H9 (cell line): ENCODE data around the gene PHAF1. TPM values are rescaled to one million over a fixed set of nuclear protein-coding genes. Genes with fewer than 3 reads are reported as not detected.

Experiments
- DNase-seq: peaks from one replicate; pipeline ENCODE4 v3.0.0-alpha.2; 2017
- H2AFZ ChIP-seq: one replicate; pipeline ENCODE4 v1.6.1; 2013; ENCODE audit warnings: mild to moderate bottlenecking, low read length, control low read depth, moderate library complexity
- H2AK5ac ChIP-seq: 2 replicates; pipeline ENCODE4 v1.6.1; 2013; ENCODE audit warnings: low read length, control low read depth, mixed read lengths; ENCODE audit not compliant: insufficient read length
- H2BK120ac ChIP-seq: one replicate; pipeline ENCODE4 v1.6.1; 2013; ENCODE audit warnings: low read depth, mild to moderate bottlenecking, low read length, control low read depth, inconsistent platforms; ENCODE audit not compliant: poor library complexity, severe bottlenecking
- H2BK12ac ChIP-seq: 2 replicates; pipeline ENCODE4 v1.6.1; 2013; ENCODE audit warnings: low read length, control low read depth, mixed read lengths, low read depth; ENCODE audit not compliant: insufficient read length
- H2BK15ac ChIP-seq: 2 replicates; pipeline ENCODE4 v1.6.1; 2013; ENCODE audit warnings: low read depth, low read length, control low read depth
- H2BK20ac ChIP-seq: one replicate; pipeline ENCODE4 v1.6.1; 2013; ENCODE audit warnings: low read depth, mild to moderate bottlenecking, low read length, control low read depth, inconsistent platforms; ENCODE audit not compliant: poor library complexity, severe bottlenecking
- H2BK5ac ChIP-seq: 2 replicates; pipeline ENCODE4 v1.6.1; 2013; ENCODE audit warnings: low read length, control low read depth, mixed read lengths; ENCODE audit not compliant: insufficient read length
- H3K14ac ChIP-seq: 2 replicates; pipeline ENCODE4 v1.6.1; 2013; ENCODE audit warnings: low read length, control low read depth; ENCODE audit not compliant: insufficient read depth
- H3K18ac ChIP-seq: 2 replicates; pipeline ENCODE4 v1.6.1; 2013; ENCODE audit warnings: low read depth, mild to moderate bottlenecking, mixed read lengths, low read length, control low read depth; ENCODE audit not compliant: insufficient read length
- H3K23ac ChIP-seq: 2 replicates; pipeline ENCODE4 v1.6.1; 2013; ENCODE audit warnings: low read length, control low read depth, mixed read lengths, low read depth; ENCODE audit not compliant: insufficient read length
- H3K23me2 ChIP-seq: 2 replicates; pipeline ENCODE4 v1.6.1; 2013; ENCODE audit warnings: low read depth, mild to moderate bottlenecking, mixed read lengths, low read length, control low read depth; ENCODE audit not compliant: insufficient read length, poor library complexity, severe bottlenecking
- H3K27ac ChIP-seq: 2 replicates; pipeline ENCODE4 v1.5.1; 2013; ENCODE audit warnings: low read length, control low read depth, mixed read lengths, low read depth; ENCODE audit not compliant: insufficient read length
- H3K27me3 ChIP-seq: 2 replicates; pipeline ENCODE4 v1.6.1; 2013; ENCODE audit warnings: low read length, control low read depth, inconsistent platforms; ENCODE audit not compliant: insufficient read depth
- H3K4ac ChIP-seq: 2 replicates; pipeline ENCODE4 v1.6.1; 2013; ENCODE audit warnings: low read depth, mild to moderate bottlenecking, control low read depth, inconsistent platforms, low read length, moderate library complexity
- H3K4me1 ChIP-seq: 2 replicates; pipeline ENCODE4 v1.6.1; 2013; ENCODE audit warnings: low read length, control low read depth, inconsistent platforms; ENCODE audit not compliant: insufficient read depth
- H3K4me2 ChIP-seq: 2 replicates; pipeline ENCODE4 v1.6.1; 2013; ENCODE audit warnings: low read length, control low read depth, mixed read lengths; ENCODE audit not compliant: insufficient read length, insufficient read depth
- H3K56ac ChIP-seq: 2 replicates; pipeline ENCODE4 v1.6.1; 2013; ENCODE audit warnings: low read depth, mild to moderate bottlenecking, mixed read lengths, low read length, control low read depth; ENCODE audit not compliant: insufficient read length
- H3K79me1 ChIP-seq: 2 replicates; pipeline ENCODE4 v1.6.1; 2013; ENCODE audit warnings: low read depth, mild to moderate bottlenecking, moderate library complexity, low read length, control low read depth, inconsistent platforms; ENCODE audit not compliant: insufficient read depth, poor library complexity, severe bottlenecking
- H3K79me2 ChIP-seq: 2 replicates; pipeline ENCODE4 v1.6.1; 2013; ENCODE audit warnings: low read length, control low read depth, inconsistent platforms; ENCODE audit not compliant: insufficient read depth
- H3K9ac ChIP-seq: 2 replicates; pipeline ENCODE4 v1.6.1; 2013; ENCODE audit warnings: low read length, control low read depth, mixed read lengths; ENCODE audit not compliant: insufficient read length; ENCODE audit errors: extremely low read depth
- H3K9me3 ChIP-seq: one replicate; pipeline ENCODE4 v1.6.1; 2013; ENCODE audit warnings: low read depth, low read length, inconsistent platforms; ENCODE audit not compliant: control insufficient read depth
- H3T11ph ChIP-seq: one replicate; pipeline ENCODE4 v1.6.1; 2013; ENCODE audit warnings: mild to moderate bottlenecking, low read length, control low read depth, inconsistent platforms
- H4K20me1 ChIP-seq: one replicate; pipeline ENCODE4 v1.6.1; 2013; ENCODE audit not compliant: control insufficient read depth, insufficient read length, insufficient read depth
- H4K5ac ChIP-seq: 2 replicates; pipeline ENCODE4 v1.6.1; 2013; ENCODE audit warnings: low read depth, mild to moderate bottlenecking, mixed read lengths, low read length, control low read depth; ENCODE audit not compliant: insufficient read length
- H4K8ac ChIP-seq: replicated peaks from 2 replicates; pipeline ENCODE4 v1.6.1; 2013; ENCODE audit warnings: low read length, control low read depth, mixed read lengths, low read depth; ENCODE audit not compliant: insufficient read length
- H4K91ac ChIP-seq: 2 replicates; pipeline ENCODE4 v1.6.1; 2013; ENCODE audit warnings: low read depth, mild to moderate bottlenecking, moderate library complexity, mixed read lengths, low read length, control low read depth; ENCODE audit not compliant: insufficient read length
- H3K27ac Mint-ChIP-seq, 3 experiments: 2 replicates in 2 of 3; 3 replicates in 1 of 3; pipeline ENCODE4 v1.8.0; 2020 to 2021; ENCODE audit warnings: mixed read lengths in 3 of 3, mild to moderate bottlenecking in 1 of 3, moderate library complexity in 1 of 3
- H3K27me3 Mint-ChIP-seq: 2 replicates; pipeline ENCODE4 v1.8.0; 2021; ENCODE audit warnings: low read depth, mild to moderate bottlenecking, moderate library complexity, mixed read lengths
- H3K36me3 Mint-ChIP-seq, 3 experiments: 2 replicates in 2 of 3; 3 replicates in 1 of 3; pipeline ENCODE4 v1.8.0; 2020 to 2021; ENCODE audit warnings: low read depth in 3 of 3, mixed read lengths in 3 of 3; ENCODE audit not compliant: insufficient read depth in 1 of 3
- H3K4me1 Mint-ChIP-seq, 2 experiments: 2 replicates each; pipeline ENCODE4 v1.8.0; 2020; ENCODE audit warnings: mixed read lengths in 2 of 2
- H3K4me3 Mint-ChIP-seq, 2 experiments: 2 replicates in 1 of 2; 3 replicates in 1 of 2; pipeline ENCODE4 v1.8.0; 2020 to 2021; ENCODE audit warnings: mild to moderate bottlenecking in 2 of 2, mixed read lengths in 2 of 2, moderate library complexity in 1 of 2
- H3K9me3 Mint-ChIP-seq, 2 experiments: 2 replicates in 1 of 2; 3 replicates in 1 of 2; pipeline ENCODE4 v1.8.0; 2020; ENCODE audit warnings: mild to moderate bottlenecking in 2 of 2, mixed read lengths in 2 of 2, moderate library complexity in 1 of 2
- CTCF ChIP-seq: fragments of 200-600 bp; sonication (generic); conservative IDR thresholded peaks from 3 replicates; pipeline ENCODE4 v1.8.0; 2021; ENCODE audit warnings: antibody characterized with exemption, mild to moderate bottlenecking
- WGBS: extraction: QIAGEN DNeasy Blood & Tissue Kit; methylation state at CpG from one replicate; pipeline ENCODE4 v1.1.7; 2013; ENCODE audit warnings: missing lambda C conversion rate, low lambda C conversion rate, mixed read lengths; ENCODE audit not compliant: insufficient read length; ENCODE audit errors: extremely low coverage; 5-methylcytosine and 5-hydroxymethylcytosine counted together
- total RNA-seq: library from RNA; stranded (reverse); gene quantifications from 2 replicates; pipeline ENCODE4 v1.2.1, GENCODE V29; 2021

Gene PHAF1
- total RNA-seq, 1 experiment from 2014 or later = 18.8 TPM

DNA sequence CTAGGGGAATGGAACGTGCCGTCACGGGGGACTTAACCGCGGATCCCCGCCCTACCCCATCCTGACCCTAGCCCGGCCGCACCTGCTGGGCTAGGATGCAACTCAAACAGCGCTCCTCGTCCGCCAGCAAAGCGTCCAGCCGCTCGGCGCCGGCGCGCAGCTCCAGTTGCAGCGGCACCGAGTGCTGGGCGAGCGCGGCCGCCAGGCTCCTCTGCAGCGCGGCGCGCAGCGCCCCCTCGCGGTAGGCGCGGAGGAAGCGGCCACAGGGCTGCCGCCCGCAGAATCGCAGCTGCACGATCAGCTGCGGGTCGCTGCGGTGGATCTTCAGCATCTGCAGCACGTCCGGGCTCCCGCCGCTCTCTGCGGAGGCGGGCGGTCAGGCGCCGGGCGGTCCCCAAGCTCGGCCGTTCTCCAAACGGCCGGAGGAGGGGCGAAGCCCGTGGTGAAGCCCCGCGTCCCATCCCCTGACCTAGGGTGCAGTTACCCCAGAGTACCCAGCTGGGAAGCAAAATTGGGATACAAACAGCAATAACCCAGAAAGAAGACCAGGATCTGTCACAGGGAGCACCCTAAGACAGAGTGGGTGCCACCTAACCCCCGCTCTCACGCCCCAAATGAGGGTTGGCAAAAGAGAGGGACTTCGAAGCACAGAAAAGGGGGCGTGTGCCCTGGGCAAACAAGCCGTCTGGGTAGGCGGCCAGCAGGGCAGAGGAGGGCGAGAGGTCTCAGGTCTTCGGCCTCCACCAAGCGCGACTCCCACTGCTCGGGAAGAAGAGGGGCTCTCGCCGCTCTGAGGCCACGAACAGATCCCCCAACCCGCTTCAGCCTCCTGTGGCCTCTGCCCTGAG, 45.8 kb downstream of the PHAF1 start:
- H3K18ac ChIP-seq = no peak overlapping the region
- H3K56ac ChIP-seq = no peak overlapping the region
- peak; percentile 99 for TF ChIP-seq CTCF
- no peak overlapping the region for H4K5ac ChIP-seq
- no peaks in the 10 kb centered on the region; a peak in 1 of 7 replicates for H3K36me3 Mint-ChIP-seq
- no peak overlapping the region for H2BK15ac ChIP-seq
- H3K4me1 Mint-ChIP-seq = peaks cover 13 to 22% of the 10 kb centered on the region in 2 experiments
- no peak overlapping the region for H3K27ac Mint-ChIP-seq
- no peak overlapping the region for H4K8ac ChIP-seq
- WGBS = no CpG with 5 or more reads among the region's 74 CpGs
- no peak overlapping the region for H4K91ac ChIP-seq
- no peaks in the 10 kb centered on the region for H3K9me3 ChIP-seq
- H2BK20ac ChIP-seq = no peak overlapping the region
- peaks cover 25% of the 10 kb centered on the region for H3K23me2 ChIP-seq
- H3K4ac ChIP-seq = no peak overlapping the region
- no peak overlapping the region for H2AK5ac ChIP-seq
- no peaks in the 10 kb centered on the region for H4K20me1 ChIP-seq
- peaks cover 77% of the 10 kb centered on the region for H3K27me3 ChIP-seq
- H2BK12ac ChIP-seq = no peak overlapping the region
- peaks cover 0 to 7% of the 10 kb centered on the region in 2 experiments; a peak in 3 of 5 replicates for H3K9me3 Mint-ChIP-seq
- no peaks in the 10 kb centered on the region for H3K4me1 ChIP-seq
- no peak overlapping the region for H3K9ac ChIP-seq
- H3K79me2 ChIP-seq = no peaks in the 10 kb centered on the region
- no peak overlapping the region for H3K27ac ChIP-seq
- H2BK5ac ChIP-seq = no peak overlapping the region
- no peak overlapping the region for H3T11ph ChIP-seq
- no peaks in the 10 kb centered on the region for H3K79me1 ChIP-seq
- peak overlapping the region; percentile 51 for H3K4me2 ChIP-seq
- no peak overlapping the region for H2BK120ac ChIP-seq
- H3K14ac ChIP-seq = no peak overlapping the region
- H3K23ac ChIP-seq = no peak overlapping the region
- H3K4me3 Mint-ChIP-seq = peak overlapping the region; percentile 56 to 75
- peak; percentile 85 for DNase-seq
- H2AFZ ChIP-seq = no peak overlapping the region
- peaks cover 96% of the 10 kb centered on the region for H3K27me3 Mint-ChIP-seq
